CD4-positive, alpha-beta T cell treated with Interleukin-15 for 1 hour (primary cell): ENCODE results near the gene CRTC2.
A peak's percentile ranks its signal among the peaks of the same experiment; 100 is the strongest.
"Not testable (repeated sequence)": the region's sequence is repeated elsewhere in the genome, so short reads cannot be mapped to it uniquely, and the experiment has no call there.

ENCODE experiments used
- DNase-seq: peaks from one replicate; pipeline ENCODE4 v3.0.0-alpha.2; 2020

Gene CRTC2, protein sequence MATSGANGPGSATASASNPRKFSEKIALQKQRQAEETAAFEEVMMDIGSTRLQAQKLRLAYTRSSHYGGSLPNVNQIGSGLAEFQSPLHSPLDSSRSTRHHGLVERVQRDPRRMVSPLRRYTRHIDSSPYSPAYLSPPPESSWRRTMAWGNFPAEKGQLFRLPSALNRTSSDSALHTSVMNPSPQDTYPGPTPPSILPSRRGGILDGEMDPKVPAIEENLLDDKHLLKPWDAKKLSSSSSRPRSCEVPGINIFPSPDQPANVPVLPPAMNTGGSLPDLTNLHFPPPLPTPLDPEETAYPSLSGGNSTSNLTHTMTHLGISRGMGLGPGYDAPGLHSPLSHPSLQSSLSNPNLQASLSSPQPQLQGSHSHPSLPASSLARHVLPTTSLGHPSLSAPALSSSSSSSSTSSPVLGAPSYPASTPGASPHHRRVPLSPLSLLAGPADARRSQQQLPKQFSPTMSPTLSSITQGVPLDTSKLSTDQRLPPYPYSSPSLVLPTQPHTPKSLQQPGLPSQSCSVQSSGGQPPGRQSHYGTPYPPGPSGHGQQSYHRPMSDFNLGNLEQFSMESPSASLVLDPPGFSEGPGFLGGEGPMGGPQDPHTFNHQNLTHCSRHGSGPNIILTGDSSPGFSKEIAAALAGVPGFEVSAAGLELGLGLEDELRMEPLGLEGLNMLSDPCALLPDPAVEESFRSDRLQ

DNA sequence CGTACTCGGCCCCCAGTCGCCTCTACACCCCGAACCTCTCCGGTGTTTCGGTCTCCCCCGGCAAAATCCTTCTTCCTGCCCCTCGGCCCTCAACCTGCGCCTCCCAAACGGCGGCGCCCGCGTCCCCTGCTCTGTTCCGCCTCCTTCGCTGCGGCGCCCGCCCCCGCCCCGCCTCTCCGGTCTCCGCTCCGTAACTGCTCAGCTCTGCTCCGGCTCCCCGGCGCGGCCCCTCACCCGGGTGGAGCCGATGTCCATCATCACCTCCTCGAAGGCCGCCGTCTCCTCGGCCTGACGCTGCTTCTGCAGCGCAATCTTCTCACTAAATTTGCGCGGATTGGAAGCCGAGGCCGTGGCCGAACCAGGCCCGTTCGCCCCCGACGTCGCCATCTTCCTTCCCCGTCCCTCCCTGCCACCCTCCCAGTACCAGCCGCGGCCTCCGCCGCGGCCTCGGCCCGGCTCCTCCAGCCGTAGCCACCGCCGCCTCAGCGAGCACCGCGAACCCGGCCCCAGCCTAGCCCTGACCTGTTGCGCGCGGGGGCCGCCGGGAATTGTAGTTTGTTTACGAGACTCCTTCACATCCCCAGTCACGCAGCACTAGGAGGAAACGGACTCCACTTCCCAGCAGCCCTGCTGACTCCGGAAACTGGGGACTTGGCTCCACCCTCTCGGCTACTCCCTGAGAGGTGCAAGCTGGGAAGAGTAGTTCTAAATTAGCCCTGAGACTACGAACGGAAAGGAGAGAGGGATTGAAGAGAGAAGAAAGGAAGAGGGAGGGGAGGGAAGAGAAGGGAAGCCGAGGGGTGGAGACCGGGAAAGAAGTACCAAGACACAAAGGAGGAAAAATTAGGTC, at the start of gene CRTC2:
Gene CRTC2, minus strand, starts transcription at position 502 of the 850 bp plus-strand sequence. Its CDS starts 115 bp downstream, at position 387.
- DNase-seq: peak; percentile 98

DNA sequence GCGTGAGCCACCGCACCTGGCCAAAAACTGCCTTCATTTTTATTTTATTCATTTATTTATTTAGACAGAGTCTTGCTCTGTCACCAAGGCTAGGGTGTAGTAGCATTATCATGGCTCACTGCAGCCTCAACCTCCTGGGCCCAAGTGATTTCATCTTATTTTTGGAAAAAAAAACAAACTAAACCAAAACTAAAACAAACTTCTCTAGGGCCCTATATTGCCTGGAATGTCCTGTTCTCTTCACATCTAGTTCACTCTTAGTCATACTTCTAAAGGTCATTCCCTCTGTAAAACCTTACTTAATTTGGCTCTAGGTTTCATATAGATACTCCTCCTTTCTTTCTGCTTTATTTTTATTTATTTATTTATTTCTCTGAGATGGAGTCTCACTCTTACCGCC, 47.7 kb upstream of the CRTC2 start:
- DNase-seq: no peak

DNA sequence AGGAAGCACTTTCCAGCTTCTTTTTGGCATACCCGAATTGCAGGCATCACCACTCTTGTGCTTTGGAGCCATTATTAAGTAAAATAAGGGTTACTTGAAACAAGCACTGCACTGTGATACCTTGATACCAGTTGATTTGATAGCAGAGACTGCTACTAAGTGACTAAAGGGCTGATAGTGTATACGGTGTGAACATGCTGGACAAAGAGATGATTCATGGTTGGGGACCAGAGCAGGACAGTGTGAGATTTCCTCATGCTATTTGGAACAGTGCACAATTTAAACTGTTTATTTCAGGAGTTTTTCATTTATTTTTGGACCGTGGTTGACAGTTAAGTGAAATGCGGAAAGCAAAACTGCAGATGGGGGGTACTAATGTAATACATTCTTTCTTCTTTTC, 42.0 kb upstream of the CRTC2 start:
- DNase-seq: no peak

DNA sequence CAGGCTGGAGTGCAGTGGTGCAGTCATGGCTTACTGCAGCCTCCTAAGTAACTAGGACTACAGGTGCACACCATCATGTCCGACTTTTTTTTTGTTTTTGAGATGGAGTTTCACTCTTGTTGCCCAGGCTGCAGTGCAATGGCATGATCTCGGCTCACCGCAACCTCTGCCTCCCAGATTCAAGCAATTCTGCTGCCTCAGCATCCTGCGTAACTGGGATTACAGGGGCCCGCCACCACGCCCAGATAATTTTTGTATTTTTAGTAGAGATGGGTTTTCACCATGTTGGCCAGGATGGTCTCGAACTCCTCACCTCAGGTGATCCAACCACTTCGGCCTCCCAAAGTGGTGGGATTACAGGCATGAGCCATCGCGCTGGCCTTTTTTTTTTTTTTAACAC, 38.5 kb upstream of the CRTC2 start:
- not testable (repeated sequence) for DNase-seq

DNA sequence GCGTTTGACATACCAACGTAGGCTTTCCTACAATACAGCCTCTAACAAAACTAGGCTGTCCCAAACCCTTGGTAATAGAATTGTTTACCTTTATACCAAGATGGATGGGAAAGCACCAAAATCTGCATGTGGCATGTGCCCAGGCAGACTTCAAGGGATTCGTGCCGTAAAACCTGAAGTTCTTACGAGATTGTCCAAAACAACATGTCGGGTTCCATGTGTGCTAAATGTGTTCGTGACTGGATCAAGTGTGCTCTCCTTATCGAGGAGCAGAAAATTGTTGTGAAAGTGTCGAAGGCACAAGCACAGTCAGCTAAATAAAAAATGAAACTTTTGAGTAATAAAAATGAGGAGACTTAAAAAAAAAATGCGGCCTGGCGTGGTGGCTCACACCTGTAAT, 37.2 kb upstream of the CRTC2 start:
- no peak for DNase-seq

DNA sequence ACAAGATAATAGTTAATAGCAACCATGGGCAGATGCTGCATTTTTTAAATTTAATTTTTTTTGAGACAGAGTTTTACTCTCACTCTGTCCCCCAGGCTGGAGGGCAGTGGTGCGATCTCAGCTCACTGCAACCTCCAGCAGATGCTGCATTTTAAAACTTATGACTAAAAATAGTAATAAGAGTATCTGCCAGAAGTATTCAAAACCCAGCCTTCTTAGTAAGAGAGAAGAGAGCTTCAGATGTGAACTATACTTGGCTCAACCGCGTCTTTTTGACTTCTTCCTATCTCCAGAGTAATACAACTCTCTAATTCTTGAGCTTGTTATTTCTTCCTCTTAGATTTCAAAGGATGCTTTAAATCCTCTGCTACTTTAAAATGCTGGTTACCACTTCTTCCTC, 36.8 kb upstream of the CRTC2 start:
- DNase-seq: no peak

DNA sequence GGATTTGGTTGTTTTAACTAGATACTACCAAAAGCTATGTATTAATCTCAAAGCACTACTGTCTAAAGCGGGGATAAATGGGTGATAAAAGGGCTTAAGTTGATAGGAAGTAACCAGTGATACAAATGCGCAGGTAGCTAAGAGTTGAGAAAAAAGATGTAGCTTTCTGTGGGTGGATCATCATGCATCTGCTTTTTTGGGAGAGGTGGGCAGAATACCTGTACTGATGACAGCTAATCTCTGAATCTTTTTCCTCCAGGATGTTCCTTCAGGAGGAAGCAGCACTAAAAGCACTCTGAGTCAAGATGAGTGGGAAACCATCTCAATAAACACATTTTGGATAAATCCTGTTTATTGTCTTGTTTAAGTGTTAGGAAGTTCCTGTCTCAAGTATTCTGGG, 33.4 kb upstream of the CRTC2 start:
- DNase-seq: no peak

DNA sequence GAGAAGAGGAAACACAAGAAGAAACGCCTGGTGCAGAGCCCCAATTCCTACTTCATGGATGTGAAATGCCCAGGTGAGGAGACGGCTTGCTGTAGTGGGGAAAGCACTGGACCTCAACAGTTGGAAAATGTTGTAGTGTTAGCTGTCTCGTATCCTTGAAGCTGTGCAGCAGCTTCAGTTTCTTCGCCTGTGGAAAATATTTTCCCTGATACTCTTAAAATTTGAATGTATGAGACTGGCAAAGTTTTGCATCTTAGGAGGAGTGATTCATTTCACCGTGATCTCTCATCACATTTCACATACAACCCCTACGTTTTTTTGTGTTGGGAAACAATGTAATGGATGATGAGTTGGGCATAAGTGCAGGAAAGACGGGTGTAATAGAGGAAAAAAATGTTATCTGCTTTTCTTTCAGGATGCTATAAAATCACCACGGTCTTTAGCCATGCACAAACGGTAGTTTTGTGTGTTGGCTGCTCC, 32.8 kb upstream of the CRTC2 start:
- DNase-seq: no peak

DNA sequence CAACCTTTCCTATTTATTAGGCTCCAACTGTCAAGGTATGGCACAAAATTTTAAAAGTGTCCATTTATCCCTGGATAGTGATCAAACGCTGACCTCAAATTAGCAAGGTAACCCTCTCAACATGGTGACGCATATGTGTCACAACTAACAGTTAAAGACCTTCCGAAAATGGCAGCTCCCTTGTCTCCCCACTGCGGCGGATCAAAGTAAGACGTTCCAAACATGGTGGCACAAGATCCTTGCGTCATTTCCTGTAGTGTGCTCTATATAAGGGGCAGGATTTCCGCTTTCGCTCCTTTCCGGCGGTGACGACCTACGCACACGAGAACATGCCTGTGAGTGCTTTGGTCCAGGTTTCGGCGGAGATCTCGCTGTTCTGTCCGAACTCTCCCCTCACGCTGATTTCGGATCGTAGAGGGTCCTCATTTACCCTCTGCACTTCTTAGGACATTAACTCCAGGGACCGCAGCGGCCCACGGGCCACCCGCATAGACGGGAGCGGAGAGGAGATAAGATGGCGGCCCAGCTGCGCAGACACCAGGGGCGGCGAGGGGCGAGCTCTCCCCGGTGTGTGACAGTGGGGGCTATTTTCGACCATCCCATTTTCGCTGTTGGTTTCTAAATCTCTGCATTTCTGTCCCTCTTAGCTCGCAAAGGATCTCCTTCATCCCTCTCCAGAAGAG, 32.2 kb upstream of the CRTC2 start, which contains the start of gene RPS27:
Gene RPS27, plus strand, starts transcription at position 295 of the 683 bp plus-strand sequence. Its CDS starts 35 bp downstream, at position 330.
- DNase-seq: peak; percentile 97

DNA sequence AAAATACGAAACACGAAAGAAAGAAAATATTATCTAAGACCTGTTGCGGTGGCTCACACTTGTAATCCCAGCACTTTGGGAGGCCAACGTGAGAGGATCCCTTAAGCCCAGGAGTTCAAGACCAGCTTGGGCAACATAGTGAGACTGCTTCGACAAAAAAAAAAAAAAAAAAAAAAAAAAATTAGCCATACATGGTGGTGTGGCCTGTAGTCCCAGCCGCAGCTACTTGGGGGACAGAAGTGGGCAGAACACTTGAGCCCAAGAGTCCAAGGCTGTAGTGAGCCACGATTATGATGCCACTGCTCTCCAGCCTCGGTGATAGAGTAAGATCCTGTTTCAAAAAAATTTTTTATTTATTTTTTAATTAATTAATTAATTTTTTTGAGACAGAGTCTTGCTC, 29.2 kb upstream of the CRTC2 start:
- no peak for DNase-seq

DNA sequence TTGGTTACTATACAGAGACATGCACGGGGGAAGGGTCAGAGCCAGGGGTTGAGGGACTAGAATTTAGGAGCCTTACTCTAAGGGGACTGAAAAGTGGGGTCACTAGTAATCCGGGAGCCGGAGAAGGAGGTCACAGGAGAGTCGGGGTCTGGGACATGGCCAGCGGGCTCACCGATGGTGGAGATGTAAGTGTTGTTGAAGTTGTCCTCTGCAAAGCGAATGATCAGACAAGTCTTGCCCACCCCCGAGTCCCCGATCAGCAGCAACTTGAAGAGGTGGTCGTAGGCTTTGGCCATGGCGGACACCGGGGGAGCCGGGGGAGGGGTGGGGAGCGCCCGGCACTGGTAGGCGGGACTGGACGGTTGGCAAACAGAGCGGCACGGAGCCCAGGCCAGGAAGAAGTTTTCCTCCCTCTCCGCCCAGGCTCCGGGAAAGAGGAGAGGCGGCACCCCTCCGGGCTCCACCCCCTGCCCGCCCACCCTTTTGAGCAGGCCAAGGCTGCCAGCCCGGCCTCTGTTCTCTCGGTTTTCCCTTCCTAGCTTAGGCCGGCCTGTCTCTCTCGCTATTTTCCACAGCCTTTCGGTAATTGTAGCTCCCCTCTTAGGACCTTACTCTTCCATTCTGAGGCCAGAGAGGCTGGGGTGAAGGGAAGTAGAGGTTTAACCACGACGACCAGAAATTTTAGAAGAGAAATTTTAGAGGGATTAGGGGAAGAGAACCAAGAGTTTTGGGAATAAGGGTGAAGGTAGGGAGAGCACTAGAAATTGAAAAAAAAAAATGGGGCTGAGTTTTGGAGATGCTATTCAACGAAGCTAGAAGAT, 27.7 kb upstream of the CRTC2 start, which contains the start of gene RAB13:
Gene RAB13, minus strand, starts transcription at position 399 of the 821 bp plus-strand sequence. Its CDS starts 103 bp downstream, at position 296.
- no peak for DNase-seq

DNA sequence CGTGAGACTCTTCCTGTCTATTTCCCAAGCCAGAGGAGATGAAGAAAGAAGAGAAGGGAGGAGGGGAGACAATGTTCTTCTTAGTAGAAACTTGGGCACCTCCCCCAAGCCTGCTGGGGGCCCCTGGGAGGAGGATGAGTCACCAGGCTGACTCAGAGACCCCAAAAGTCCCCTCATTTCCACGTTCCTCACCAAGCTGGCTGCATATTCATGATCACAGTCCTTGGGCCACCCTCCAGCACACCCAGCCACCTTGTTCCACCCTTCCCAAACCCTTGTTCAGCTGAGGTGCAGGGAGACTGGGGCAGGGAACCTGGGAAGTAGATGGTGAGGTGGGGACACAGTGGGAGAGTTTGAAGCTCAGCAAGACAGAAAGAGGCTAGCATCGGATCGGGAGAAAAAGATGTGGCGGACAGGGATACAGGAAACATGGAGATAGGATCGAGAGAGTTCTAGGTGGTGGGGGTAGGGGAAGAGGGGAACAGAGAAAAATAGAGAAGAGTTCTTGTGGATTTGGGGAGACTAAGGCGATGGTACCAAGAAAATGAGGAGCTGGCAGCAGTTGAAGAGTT, 27.0 kb upstream of the CRTC2 start:
- peak; percentile 42 for DNase-seq

DNA sequence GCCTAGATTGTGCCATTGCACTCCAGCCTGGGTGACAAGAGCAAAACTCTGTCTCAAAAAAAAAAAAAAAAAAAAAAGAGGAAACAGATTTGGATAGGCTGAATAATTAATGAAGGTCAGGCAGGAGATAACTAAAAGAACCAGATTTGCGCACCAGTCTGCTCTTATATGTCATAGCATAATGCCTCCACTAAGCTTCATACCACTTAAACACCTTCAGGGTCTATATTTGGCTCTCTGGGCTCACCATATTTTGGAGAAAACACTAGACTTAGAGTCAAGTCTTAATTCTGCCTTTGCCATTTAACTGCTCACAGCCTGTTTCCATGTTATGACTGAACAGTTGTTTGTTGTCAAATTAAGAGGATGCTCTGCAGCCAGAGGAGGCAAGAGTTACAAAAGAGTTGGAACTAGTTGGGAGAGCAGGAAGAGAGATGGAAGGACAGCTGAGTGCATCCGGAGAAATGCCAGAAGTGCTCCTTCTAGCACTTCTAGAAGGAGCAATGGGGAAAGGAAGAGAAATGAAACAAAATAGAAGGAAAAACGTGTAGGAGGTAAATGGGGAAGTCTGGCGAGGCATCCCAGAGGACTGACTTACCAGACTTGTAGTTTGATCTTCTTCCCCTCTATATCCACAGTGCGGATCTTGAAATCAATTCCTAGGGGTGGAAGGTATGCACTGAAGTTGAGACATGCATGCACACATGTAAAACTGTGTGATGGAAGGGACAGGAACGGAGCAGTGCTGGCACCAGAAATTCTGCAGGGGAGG, 25.9 kb upstream of the CRTC2 start:
- no peak for DNase-seq

DNA sequence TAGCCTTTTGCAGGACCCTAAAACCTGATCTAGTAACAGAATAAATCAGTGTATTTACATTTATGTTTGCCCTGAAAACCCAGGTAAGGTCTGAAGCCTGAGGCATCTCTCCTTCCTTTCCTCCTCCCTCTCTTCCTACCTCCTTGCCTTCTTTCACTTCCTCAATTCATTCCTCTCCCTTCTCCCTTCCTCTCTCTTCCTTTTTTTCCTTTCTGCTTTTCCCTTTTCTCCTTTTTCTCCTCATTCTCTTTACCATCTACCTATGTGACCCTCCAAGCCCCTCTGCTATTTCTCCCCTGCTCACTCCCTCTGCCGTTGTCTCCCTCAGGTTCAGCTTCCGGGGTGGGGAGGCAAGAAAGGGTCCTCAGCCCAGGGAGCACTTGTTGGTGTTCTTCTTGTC, 23.3 kb upstream of the CRTC2 start:
- DNase-seq: not testable (repeated sequence)

DNA sequence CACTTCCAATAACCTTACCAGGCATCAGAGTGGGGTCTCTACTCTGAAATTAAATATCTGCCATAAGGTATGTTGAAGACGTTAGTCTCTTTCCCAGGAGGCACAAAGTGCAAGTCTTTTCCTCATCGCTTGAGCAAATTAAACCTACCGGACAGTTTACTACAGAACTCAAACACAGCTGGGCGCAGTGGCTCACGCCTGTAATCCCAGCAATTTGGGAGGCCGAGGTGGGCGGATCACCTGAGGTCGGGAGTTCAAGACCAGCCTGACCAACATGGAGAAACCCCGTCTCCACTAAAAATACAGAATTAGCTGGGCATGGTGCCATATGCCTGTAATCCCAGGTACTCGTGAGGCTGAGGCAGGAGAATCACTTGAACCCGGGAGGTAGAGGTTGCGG, 20.7 kb upstream of the CRTC2 start:
- DNase-seq: not testable (repeated sequence)

DNA sequence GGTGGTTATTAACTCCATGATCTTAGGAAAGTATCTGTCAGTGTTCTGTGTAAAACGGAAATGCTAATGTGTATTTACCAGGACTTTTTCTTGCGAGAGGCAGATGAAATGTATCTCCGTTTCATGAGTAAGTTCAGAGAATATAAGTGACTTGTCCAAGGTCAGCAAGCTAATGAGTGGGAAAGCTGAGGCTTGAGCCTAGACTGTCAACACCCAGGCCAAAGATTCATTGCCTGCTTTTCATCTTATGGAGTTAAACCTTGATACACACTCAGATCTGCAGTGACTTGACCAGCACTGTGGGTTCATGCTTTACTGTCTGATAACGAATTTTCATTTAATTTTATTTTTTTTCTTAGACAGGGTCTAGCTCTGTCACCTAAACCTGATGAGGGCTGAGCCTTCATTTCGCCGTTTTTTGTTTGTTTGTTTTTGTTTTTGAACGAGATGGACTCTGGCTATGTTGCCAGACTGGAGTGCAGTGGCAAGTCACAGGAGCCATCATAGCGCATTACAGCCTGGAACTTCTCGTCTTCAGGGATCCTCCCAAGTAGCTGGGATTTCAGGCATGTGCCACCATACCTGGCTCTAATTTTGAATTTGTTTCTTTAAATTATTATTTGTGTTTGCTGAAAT, 20.0 kb upstream of the CRTC2 start:
- DNase-seq: no peak

DNA sequence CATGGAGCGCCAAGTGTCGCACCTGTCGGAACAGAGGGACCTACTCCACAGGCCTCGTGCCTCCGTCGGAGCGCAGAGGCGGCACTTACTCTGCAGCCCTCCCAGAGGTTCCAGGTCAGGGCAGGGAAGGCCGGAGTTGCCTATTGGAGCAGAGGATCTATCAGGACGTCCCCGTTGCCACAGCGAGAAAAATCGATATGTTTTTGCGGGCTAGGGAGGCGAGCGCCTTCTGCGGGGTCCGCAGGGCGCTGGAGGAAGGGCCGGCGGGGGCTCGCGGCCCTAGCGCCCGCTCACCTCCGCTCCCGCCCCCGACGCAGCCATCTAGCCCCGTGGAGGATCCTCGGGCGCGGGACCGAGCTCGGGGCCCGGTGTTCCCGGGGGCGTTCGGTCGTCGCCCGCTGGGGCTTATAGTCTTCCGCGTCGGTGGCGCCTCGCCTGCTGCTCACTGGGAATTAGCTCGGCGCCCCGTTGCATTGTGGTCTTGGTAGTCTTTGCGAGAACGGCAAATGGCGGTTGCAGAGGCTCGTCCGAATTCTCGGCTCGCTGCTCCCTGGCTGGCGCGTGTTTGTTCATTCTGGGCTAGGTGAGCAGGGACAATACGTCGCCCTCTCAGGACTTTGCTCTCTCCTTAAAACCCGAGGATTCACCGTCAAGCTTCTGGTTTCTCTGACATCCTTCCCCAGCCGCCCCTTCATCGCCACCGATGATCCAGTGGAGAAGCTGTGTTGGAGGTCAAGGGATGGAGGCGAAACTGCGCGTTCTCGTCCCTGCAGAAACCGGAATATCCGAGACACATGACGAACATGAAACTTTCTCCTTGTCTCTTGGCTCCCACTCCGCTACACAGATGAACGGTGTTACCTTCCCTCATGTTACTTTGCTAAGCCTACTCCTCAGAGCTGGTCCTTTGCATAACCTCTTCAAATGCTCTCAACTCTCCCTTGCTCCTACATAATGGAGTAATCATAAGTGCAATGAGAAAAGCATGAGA, 19.1 kb upstream of the CRTC2 start, which contains the start of gene JTB:
Gene JTB, minus strand, starts transcription at position 425 of the 991 bp plus-strand sequence. Its CDS starts 422 bp downstream, at position 3.
- DNase-seq: peak; percentile 81

DNA sequence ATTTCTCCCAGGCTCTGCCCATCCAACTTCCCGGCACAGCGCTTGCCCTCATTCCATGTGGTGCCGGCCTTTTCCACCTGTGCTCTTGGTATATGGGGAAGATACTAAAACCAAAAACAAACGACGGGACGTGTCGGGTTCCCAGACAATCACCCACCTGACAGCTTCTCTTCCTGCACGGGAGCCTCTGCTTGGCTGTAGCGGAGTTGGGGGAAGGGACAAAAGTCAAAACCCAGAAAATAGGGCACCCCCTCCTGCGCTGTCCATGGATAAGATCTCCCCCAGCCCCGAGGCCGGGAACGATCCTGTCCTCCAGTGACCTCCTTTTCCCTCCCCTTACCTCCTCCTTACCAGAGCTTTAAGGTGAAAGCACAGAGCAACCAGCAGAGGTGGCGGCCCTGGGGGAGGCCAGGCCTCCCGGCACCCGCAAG, 18.4 kb upstream of the CRTC2 start:
- no peak for DNase-seq
